ENCODE data around the gene EAF1.
"Not testable (repeated sequence)": the region's sequence is repeated elsewhere in the genome, so short reads cannot be mapped to it uniquely, and the experiment has no call there.

EAF1 gene

GRCh38 chr3:15479400-15480224, 52.2 kb downstream of the EAF1 start:
- no peak for DNase-seq (ENCODE audit: low read depth)

DNA sequence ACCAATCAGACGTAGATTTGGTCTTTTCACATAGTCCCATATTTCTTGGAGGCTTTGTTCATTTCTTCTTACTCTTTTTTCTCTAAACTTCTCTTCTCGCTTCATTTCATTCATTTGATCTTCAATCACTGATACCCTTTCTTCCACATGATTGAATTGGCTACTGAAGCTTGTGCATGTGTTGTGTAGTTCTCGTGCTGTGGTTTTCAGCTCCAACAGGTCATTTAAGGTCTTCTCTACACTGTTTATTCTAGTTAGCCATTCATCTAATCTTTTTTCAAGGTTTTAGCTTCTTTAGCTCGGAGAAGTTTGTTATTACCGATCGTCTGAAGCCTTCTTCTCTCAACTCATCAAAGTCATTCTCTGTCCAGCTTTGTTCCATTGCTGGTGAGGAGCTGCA, 57.2 kb downstream of the EAF1 start:
- not testable (repeated sequence) for DNase-seq (ENCODE audit: low read depth)

- no peak for DNase-seq (ENCODE audit: low read depth)
Measured at GRCh38 chr3:15486020-15486419, 58.6 kb downstream of the EAF1 start.

DNA sequence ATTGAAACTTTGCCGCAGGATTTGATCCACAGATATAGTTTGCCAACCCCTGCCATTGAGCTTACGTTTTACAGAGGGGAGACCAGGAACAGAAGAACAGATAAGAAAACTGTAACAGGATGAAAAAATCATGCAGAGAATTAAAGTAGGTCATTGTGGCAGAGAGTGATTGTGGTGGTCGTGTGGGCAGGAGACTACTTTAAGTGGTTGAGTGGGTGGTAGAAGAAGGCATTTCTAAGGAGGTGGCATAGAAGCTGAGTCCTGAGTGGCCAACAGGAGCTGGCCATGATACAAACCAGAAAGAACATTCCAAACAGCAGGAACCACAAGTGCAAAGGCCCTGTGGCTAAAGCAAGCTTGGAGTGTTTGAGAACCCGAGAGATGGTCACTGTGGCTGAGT, 59.6 kb downstream of the EAF1 start:
- no peak for DNase-seq (ENCODE audit: low read depth)

GRCh38 chr3:15488002-15488401, 60.6 kb downstream of the EAF1 start:
- no peak for DNase-seq (ENCODE audit: low read depth)

DNA sequence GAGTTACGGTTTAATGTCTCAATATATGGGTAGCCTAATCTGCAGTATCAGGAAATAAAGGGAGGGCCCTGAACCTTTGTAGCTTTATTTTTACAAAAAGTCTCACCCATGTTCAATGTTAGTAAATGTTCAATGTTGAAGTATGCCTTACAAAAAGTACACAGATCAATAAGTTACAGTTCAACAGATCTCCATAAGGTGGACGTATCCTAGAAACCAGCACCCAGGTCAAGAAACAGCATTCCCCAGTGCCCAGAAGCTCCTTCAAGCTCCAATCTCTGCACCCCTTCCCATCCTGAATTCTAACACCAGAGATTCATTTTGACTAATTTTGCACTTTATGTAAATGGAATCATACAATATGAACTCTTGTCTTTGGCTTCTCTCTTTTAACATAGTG, 62.8 kb downstream of the EAF1 start:
- no peak for DNase-seq (ENCODE audit: low read depth)

DNA sequence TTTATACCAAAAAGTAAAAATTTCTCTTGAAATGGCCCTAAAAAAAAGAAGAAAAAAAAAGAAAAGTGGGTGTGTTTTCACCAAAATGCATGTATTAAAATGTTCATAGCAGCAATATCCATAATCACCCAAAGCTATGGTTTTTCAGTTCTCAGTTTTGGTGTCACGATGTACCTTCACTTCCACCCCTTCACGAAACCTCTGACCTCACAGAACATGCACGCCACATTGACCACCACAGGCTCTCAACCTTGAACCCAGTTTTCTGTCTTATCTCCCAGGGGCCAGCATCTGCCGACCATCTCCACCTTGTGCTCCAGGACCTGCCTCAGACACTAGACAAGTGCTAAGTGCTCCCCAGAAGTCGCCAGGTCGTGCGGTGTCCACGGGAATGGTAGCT, 63.7 kb downstream of the EAF1 start:
- DNase-seq (ENCODE audit: low read depth), result no peak

Data from stimulated activated CD8-positive, alpha-beta memory T cell treated with anti-CD3 and anti-CD28 coated beads, Interleukin-15, amount 100 ng/mL, for 1 hour (primary cell).